Inflammatory macrophage treated with lipopolysaccharide for 1 hour (primary cell): Measurements from ENCODE around the gene VAMP5.
"Not testable (repeated sequence)": the region's sequence is repeated elsewhere in the genome, so short reads cannot be mapped to it uniquely, and the experiment has no call there.

ENCODE experiments used
- DNase-seq, 2 donors: peaks; one replicate each; pipeline ENCODE4 v3.0.0-alpha.2; 2020 to 2022

VAMP5 gene

GRCh38 chr2:85584857-85585780 lies 888 bp downstream of the VAMP5 start:
- DNase-seq: no peak

GRCh38 chr2:85585781-85586105 lies 1.5 kb downstream of the VAMP5 start:
- DNase-seq: peak in 1 of 2 donors; percentile 40

- DNase-seq: no peak
These were observed 4.0 kb downstream of the VAMP5 start for GRCh38 chr2:85588236-85588635.

GRCh38 chr2:85588645-85589044 lies 4.4 kb downstream of the VAMP5 start:
- no peak for DNase-seq

- no peak for DNase-seq
These were observed 5.0 kb downstream of the VAMP5 start for GRCh38 chr2:85589181-85589580.

GRCh38 chr2:85589982-85590791 lies 6.0 kb downstream of the VAMP5 start:
- peak; percentile 72 to 80 for DNase-seq

- DNase-seq: peak in 1 of 2 donors; percentile 27
These were observed 6.7 kb downstream of the VAMP5 start for GRCh38 chr2:85590950-85591349.

- no peak for DNase-seq
These were observed 7.3 kb downstream of the VAMP5 start for GRCh38 chr2:85591563-85591962.

- DNase-seq: not testable (repeated sequence)
These were observed 8.1 kb downstream of the VAMP5 start for GRCh38 chr2:85592299-85592698.

GRCh38 chr2:85593023-85593422 lies 8.8 kb downstream of the VAMP5 start:
- no peak for DNase-seq

- no peak for DNase-seq
These were observed 10.6 kb downstream of the VAMP5 start for GRCh38 chr2:85594715-85595300.

GRCh38 chr2:85595301-85596025 lies 11.2 kb downstream of the VAMP5 start, which contains the start of gene RNF181:
TSS of gene RNF181 (plus strand) at chr2:85595745. CDS start at chr2:85595764, 19 bp downstream.
- DNase-seq: peak; percentile 95 to 99

GRCh38 chr2:85596026-85596333 lies 11.7 kb downstream of the VAMP5 start:
- DNase-seq: no peak

GRCh38 chr2:85596486-85597143 lies 12.4 kb downstream of the VAMP5 start:
- no peak for DNase-seq

- DNase-seq: no peak
These were observed 13.0 kb downstream of the VAMP5 start for GRCh38 chr2:85597241-85597640.

GRCh38 chr2:85598594-85599340 lies 14.5 kb downstream of the VAMP5 start:
- no peak for DNase-seq

- DNase-seq: no peak
These were observed 15.4 kb downstream of the VAMP5 start for GRCh38 chr2:85599468-85600234.

- DNase-seq: no peak
These were observed 16.0 kb downstream of the VAMP5 start for GRCh38 chr2:85600235-85600575.

- DNase-seq: no peak
These were observed 16.9 kb downstream of the VAMP5 start for GRCh38 chr2:85600951-85601770.
